ENCODE results near the gene ZNF540.

- TF ChIP-seq RAD21 (IDR thresholded peaks at IDR 0.05; ENCODE audit: low read depth) (no peak), POLR2A (IDR thresholded peaks at IDR 0.05; ENCODE audit: borderline replicate concordance, extremely low read depth, insufficient read depth, insufficient read length) (no peak), EZH2 (IDR thresholded peaks at IDR 0.05) (no peak), ZFX (IDR thresholded peaks at IDR 0.05) (peak; percentile 46; the same call in 1 of the 2 replicates), EGR1 (IDR thresholded peaks at IDR 0.05; ENCODE audit: low read depth) (no peak), JUND (IDR thresholded peaks at IDR 0.05) (no peak), REST (IDR thresholded peaks at IDR 0.05; ENCODE audit: low read depth) (no peak), YY1 (IDR thresholded peaks at IDR 0.05; ENCODE audit: extremely low read depth, insufficient replicate concordance, low read depth, low read length) (no peak), ELF1 (IDR thresholded peaks at IDR 0.05; ENCODE audit: borderline replicate concordance, low read depth) (no peak), POLR2AphosphoS5 (IDR thresholded peaks at IDR 0.05; ENCODE audit: low read depth, low read length) (no peak), ZNF274 (IDR thresholded peaks at IDR 0.05; ENCODE audit: low read depth, low read length) (no peak)
- TF ChIP-seq, protein P1, sequence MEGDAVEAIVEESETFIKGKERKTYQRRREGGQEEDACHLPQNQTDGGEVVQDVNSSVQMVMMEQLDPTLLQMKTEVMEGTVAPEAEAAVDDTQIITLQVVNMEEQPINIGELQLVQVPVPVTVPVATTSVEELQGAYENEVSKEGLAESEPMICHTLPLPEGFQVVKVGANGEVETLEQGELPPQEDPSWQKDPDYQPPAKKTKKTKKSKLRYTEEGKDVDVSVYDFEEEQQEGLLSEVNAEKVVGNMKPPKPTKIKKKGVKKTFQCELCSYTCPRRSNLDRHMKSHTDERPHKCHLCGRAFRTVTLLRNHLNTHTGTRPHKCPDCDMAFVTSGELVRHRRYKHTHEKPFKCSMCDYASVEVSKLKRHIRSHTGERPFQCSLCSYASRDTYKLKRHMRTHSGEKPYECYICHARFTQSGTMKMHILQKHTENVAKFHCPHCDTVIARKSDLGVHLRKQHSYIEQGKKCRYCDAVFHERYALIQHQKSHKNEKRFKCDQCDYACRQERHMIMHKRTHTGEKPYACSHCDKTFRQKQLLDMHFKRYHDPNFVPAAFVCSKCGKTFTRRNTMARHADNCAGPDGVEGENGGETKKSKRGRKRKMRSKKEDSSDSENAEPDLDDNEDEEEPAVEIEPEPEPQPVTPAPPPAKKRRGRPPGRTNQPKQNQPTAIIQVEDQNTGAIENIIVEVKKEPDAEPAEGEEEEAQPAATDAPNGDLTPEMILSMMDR (IDR thresholded peaks at IDR 0.05 in 2 of 3, conservative IDR thresholded peaks at IDR 0.05 in 1 of 3; ENCODE audit: borderline replicate concordance in 1 of 3, insufficient read depth in 1 of 3, low read depth in 2 of 3, low read length in 2 of 3): no peak
- TF ChIP-seq, protein P2, sequence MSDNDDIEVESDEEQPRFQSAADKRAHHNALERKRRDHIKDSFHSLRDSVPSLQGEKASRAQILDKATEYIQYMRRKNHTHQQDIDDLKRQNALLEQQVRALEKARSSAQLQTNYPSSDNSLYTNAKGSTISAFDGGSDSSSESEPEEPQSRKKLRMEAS (IDR thresholded peaks at IDR 0.05): 0 out of 2 replicates have a peak, but pooled peaks have one; percentile 3
Measured at GRCh38 chr19:37655301-37655688, 60.6 kb downstream of the ZNF540 start, which contains the start of gene ZFP30.
